RKO (cell line): ENCODE data around the gene RABL2A.
"Not testable (repeated sequence)": the region's sequence is repeated elsewhere in the genome, so short reads cannot be mapped to it uniquely, and the experiment has no call there.

Experiments used
- DNase-seq: peaks from one replicate; pipeline ENCODE4 v3.0.0-alpha.2; 2016; ENCODE audit warnings: low spot score

RABL2A gene

DNA sequence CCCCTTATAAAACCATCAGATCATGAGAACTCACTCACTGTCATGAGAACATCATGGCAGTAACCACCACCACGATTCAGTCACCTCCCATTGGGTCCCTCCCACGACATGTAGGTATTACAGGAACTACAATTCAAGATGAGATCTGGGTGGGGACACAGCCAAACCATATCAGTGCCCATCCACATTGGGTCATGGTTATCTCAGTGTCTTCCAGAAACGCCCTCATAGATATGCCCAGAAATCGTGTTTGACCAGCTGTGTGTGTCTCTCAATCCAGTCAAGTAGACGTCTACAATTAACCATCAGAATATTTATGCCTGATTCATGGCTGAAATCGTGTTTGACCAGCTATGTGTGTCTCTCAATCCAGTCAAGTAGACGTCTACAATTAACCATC is 17.2 kb upstream of the RABL2A start:
- DNase-seq: not testable (repeated sequence)

DNA sequence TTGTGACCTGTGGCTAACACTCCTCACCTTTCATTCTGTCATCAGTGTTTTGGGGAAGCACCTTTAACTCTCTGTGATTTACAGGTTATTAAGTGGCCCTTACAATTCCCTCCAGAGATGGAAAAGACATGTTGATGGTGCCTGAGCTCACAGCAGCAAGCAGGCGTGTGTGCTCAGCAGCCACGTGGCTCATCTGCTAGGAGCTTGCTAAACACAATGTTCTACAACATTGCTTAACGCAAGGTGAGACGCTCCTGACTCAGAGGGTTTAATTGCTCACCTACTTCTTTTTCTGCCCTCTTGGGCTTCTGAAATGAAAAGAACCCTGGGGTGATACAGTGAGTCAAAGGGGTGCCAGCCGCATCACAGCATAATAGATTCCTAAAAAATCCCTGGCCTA is 6.1 kb upstream of the RABL2A start:
- not testable (repeated sequence) for DNase-seq

- not testable (repeated sequence) for DNase-seq
These were observed 1.2 kb upstream of the RABL2A start for GRCh38 chr2:113625906-113626305.

GRCh38 chr2:113632849-113633345 is 5.8 kb downstream of the RABL2A start:
- DNase-seq: not testable (repeated sequence)

DNA sequence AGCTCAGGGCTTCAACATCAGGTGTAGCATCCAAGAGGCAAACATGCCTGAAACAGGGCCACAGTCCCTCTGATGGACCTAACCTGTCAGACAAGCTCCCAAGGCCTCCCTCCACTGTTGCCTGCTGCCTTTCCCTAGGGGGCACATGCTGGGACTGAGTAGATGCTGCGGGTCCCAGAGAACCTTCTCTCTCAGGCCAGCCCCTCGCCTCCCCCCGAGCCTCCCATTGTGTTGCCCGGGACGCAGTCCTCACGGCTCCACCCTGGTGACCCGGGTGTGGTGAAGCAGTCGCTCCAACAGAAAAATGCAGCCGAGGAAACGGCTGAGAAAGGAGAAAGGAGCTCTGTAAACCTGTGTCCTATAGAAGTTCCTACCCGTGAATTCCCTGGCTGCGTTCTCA is 8.3 kb downstream of the RABL2A start:
- not testable (repeated sequence) for DNase-seq

- DNase-seq: not testable (repeated sequence)
These were observed 9.2 kb downstream of the RABL2A start for GRCh38 chr2:113636226-113636625.

- not testable (repeated sequence) for DNase-seq
These were observed 11.0 kb downstream of the RABL2A start for GRCh38 chr2:113638084-113638483.

- not testable (repeated sequence) for DNase-seq
These were observed 19.2 kb downstream of the RABL2A start for GRCh38 chr2:113646217-113646616.

DNA sequence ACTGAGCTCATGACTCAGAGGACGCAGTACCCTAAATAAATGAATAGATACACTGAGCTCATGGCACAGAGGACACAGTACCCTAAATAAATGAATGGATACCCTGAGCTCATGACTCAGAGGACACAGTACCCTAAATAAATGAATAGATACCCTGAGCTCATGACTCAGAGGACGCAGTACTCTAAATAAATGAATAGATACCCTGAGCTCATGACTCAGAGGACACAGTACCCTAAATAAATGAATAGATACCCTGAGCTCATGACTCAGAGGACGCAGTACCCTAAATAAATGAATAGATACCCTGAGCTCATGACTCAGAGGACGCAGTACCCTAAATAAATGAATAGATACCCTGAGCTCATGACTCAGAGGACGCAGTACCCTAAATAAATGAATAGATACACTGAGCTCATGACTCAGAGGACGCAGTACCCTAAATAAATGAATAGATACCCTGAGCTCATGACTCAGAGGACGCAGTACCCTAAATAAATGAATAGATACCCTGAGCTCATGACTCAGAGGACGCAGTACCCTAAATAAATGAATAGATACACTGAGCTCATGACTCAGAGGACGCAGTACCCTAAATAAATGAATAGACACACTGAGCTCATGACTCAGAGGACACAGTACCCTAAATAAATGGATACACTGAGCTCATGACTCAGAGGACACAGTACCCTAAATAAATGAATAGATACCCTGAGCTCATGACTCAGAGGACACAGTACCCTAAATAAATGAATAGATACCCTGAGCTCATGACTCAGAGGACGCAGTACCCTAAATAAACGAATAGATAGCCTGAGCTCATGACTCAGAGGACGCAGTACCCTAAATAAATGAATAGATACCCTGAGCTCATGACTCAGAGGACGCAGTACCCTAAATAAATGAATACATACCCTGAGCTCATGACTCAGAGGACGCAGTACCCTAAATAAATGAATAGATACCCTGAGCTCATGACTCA is 24.1 kb downstream of the RABL2A start:
- DNase-seq: not testable (repeated sequence)

DNA sequence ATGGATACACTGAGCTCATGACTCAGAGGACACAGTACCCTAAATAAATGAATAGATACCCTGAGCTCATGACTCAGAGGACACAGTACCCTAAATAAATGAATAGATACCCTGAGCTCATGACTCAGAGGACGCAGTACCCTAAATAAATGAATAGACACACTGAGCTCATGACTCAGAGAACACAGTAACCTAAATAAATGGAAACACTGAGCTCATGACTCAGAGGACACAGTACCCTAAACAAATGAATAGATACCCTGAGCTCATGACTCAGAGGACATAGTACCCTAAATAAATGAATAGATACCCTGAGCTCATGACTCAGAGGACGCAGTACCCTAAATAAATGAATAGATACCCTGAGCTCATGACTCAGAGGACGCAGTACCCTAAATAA is 25.5 kb downstream of the RABL2A start:
- DNase-seq: peak; percentile 55

GRCh38 chr2:113656031-113656624 is 29.1 kb downstream of the RABL2A start:
- DNase-seq: not testable (repeated sequence)

DNA sequence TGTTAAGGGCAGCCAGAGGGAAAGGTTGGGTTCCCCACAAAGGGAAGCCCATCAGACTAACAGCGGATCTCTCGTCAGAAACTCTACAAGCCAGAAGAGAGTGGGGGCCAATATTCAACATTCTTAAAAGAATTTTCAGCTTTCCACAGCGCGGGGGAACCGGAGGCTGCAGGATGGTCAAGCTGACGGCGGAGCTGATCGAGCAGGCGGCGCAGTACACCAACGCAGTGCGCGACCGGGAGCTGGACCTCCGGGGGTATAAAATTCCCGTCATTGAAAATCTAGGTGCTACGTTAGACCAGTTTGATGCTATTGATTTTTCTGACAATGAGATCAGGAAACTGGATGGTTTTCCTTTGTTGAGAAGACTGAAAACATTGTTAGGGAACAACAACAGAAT is 30.7 kb downstream of the RABL2A start:
- DNase-seq: not testable (repeated sequence)

DNA sequence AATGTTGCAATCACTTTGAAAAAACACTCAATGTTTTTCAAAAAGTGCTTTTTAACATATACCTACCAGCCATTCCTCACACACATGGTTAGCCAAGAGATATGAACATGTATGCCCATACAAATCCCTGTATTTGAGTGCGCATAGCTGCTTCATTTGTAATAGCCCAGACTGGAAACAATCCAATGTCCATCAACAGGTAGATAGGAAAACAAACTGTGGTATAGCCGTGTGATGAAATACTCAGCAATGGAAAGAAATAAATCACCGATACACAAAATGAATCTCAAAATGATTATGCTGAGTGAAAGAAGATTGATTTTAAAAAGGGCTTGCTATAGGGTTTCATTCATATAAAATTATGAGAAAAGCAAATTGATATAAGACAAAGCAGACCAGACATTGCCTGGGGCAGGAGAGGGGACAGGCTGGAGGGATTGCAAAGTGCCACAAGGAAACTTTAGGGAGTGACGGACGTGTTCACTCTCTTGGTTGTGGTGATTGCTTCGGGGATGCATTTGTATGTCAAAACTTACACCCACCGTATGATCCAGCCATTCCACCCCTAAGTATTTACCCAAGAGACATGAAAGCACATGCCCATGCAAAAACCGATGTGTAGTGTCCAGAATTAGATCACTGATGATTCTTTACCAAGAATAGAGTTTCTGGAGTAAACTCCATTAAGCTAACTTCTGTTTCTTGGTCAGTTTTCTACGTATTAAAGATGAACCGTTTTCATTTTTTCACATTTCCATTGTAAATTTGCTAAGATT is 36.4 kb downstream of the RABL2A start:
- DNase-seq: not testable (repeated sequence)

DNA sequence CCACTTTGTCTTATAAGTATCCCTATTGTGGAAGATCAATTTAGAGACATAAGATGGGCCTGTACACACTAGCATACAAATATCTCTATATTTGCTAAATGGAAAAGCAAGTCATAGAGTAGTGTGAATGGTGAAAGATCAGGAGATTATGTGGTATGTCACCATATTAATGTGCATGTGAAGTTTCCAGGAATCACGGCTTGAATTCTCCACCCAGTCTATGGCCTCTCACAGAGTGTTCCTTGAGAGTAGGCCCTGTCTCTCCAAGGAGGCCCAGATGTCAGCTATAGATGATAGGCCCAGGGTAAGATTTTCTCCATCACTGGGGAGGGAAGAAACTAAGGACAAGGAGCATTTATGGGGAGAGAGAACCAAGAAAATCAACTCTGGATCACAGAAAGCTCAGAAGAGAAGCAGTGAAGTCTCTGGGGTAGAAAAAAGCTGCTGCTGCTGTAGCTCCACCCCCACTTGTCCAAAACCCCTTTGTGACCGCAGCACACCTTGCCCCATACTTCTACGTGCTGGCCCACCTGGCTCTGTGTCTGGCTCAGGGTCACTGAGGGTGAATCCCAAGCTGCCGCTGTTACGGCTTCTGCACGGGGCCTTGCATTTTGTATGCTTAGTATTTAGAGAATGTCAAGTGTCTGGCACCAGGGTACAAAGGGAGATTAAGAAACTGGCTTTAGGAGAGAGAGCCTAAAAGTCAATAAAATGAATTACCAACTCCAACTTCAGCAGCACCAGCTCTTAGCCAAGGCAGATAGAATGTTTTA is 37.9 kb downstream of the RABL2A start:
- DNase-seq: not testable (repeated sequence)

GRCh38 chr2:113669013-113669412 is 41.9 kb downstream of the RABL2A start:
- not testable (repeated sequence) for DNase-seq

DNA sequence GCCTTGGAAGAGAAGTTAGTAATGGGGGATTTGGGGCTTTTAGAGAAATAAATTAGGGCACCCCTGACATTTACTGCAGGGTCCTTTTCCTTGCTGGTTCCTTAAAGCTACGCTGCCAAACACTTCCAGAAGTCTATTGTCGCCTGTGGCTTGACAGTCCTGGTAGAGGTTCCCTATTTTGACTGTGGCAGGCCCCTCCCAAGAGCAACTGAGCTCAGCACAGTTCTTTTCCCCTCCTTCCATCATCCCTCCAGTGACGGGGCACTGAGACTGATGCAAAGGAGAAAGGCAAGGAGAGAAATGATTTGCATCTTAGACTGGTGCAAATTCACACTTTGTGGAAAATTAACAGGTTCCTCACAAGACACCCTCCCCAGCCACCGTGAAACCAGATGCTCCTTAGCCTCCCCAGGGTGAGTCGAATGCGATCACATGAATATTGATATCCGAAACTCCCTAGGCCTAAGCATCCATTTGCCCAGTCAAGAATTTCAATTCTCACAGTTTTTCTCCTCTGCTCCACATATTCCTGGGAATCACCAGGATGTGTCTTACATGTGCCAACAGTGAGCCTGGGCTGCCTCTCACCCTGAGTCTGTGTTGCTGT is 45.4 kb downstream of the RABL2A start:
- DNase-seq: no peak

DNA sequence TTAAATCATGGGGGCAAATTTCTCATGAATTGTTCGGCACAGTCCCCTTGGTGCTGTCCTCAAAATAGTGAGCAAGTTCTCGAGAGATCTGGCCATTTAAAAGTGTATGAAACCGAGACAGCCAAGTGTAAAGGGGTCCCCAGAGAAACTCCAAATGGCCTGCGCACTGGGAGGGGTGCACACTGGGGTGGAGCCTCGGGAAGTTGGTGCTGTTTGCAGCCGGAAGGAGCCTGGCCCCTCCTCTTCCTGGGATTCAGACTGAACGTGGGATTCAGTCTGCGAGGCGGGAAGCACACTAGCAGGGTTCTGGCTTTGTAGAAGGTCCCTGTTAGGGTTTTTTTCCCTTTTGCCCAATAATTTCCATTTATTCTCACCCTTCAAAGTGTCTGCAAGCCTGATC is 48.8 kb downstream of the RABL2A start:
- no peak for DNase-seq

DNA sequence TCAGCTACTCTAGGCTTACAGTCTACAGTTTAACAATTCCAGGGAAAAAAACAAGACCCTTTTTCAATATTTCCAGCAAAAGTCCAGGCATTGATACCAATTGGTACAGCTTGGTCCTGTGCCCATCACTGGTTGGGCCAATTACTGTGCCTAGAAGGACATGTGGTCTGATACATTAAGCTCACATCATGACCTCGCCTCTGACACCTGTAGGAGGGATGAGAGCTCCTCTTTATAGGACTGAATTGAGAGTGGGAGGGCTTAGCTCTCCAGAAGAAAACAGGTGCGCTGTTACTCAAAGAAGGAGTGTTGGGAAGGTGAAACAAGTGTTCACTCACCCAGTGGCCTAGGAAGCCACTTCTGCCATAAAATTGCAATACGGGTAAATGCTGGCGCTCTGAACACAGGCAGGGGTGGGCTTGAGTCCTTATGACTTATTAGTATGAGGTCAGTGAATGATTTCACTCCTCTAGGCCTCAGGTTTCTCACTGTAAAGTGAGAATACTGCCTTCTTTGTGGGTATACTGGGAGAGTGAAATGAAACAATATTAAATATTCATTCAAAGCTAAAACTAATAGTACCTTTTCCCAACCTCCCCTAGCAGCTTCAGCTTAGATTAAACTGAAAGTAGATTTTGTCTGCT is 49.7 kb downstream of the RABL2A start:
- no peak for DNase-seq

DNA sequence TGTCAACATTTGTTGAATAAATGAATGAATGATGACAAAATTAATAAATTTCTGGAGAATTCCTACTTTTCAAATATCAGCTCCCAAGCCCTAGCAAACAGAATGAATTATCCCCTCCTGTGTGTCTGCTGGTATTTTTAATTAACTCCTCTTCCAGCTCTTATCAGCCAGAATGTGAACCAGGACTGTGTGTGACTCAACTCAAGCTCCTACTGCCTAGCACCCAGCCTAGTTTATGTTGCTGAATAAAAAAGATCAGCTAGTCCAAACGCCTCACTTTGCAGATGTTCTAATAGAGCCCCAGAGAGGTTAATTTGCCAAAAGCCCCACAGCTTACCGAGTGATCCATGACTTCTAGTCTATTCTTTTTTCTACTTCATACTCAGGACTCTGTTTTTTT is 50.3 kb downstream of the RABL2A start:
- no peak for DNase-seq

GRCh38 chr2:113679457-113679856 is 52.4 kb downstream of the RABL2A start:
- DNase-seq: no peak
